GM10266 (cell line): ENCODE data around the gene TRIOBP.
A peak's percentile ranks its signal among the peaks of the same experiment; 100 is the strongest.

Experiments
- DNase-seq: peaks from one replicate; pipeline ENCODE4 v3.0.0; 2012; ENCODE audit errors: extremely low spot score
- CTCF ChIP-seq: IDR thresholded peaks from 2 replicates; pipeline ENCODE4 v1.5.1; 2012; ENCODE audit warnings: mild to moderate bottlenecking, low read depth; ENCODE audit not compliant: control insufficient read depth, insufficient read depth; ENCODE audit errors: missing control alignments

Gene TRIOBP

GRCh38 chr22:37806409-37807333 is 109.8 kb downstream of the TRIOBP start:
- TF ChIP-seq CTCF: no peak
- DNase-seq: no peak

- DNase-seq: peak; percentile 99
- no peak for TF ChIP-seq CTCF
Observed at GRCh38 chr22:37807410-37808293, 110.8 kb downstream of the TRIOBP start, which contains the start of gene GCAT. GCAT (plus strand) TSS chr22:37807934; CDS start chr22:37807968, 34 bp downstream.

GRCh38 chr22:37808294-37808657 is 111.4 kb downstream of the TRIOBP start:
- no peak for DNase-seq
- no peak for TF ChIP-seq CTCF

GRCh38 chr22:37809672-37810333 is 113.0 kb downstream of the TRIOBP start:
- TF ChIP-seq CTCF: no peak
- DNase-seq: no peak

GRCh38 chr22:37811867-37812266 is 115.0 kb downstream of the TRIOBP start:
- no peak for DNase-seq
- no peak for TF ChIP-seq CTCF

- DNase-seq: no peak
- TF ChIP-seq CTCF: no peak
Observed at GRCh38 chr22:37812869-37813678, 116.2 kb downstream of the TRIOBP start.
